ENCODE results near the gene PLSCR1.
"Not testable (repeated sequence)": the region's sequence is repeated elsewhere in the genome, so short reads cannot be mapped to it uniquely, and the experiment has no call there.

The PLSCR1 gene

GRCh38 chr3:146513386-146514051 lies 30.9 kb downstream of the PLSCR1 start:
- no peak for DNase-seq (ENCODE audit: low read depth)

GRCh38 chr3:146511402-146512134 lies 32.8 kb downstream of the PLSCR1 start:
- no peak for DNase-seq (ENCODE audit: low read depth)

GRCh38 chr3:146507331-146508120 lies 36.9 kb downstream of the PLSCR1 start:
- DNase-seq (ENCODE audit: low read depth): no peak

GRCh38 chr3:146505516-146505915 lies 38.9 kb downstream of the PLSCR1 start:
- no peak for DNase-seq (ENCODE audit: low read depth)

GRCh38 chr3:146504498-146505197 lies 39.8 kb downstream of the PLSCR1 start:
- DNase-seq (ENCODE audit: low read depth): no peak

- DNase-seq (ENCODE audit: low read depth): no peak
Measured at GRCh38 chr3:146503461-146504202, 40.8 kb downstream of the PLSCR1 start.

- DNase-seq (ENCODE audit: low read depth): no peak
Measured at GRCh38 chr3:146502887-146503460, 41.4 kb downstream of the PLSCR1 start.

- no peak for DNase-seq (ENCODE audit: low read depth)
Measured at GRCh38 chr3:146501752-146502151, 42.7 kb downstream of the PLSCR1 start.

- no peak for DNase-seq (ENCODE audit: low read depth)
Measured at GRCh38 chr3:146499701-146500100, 44.7 kb downstream of the PLSCR1 start.

- no peak for DNase-seq (ENCODE audit: low read depth)
Measured at GRCh38 chr3:146498002-146498736, 46.2 kb downstream of the PLSCR1 start.

GRCh38 chr3:146497145-146497843 lies 47.1 kb downstream of the PLSCR1 start:
- not testable (repeated sequence) for DNase-seq (ENCODE audit: low read depth)

GRCh38 chr3:146496726-146497125 lies 47.7 kb downstream of the PLSCR1 start:
- no peak for DNase-seq (ENCODE audit: low read depth)

- DNase-seq (ENCODE audit: low read depth): no peak
Measured at GRCh38 chr3:146496251-146496650, 48.2 kb downstream of the PLSCR1 start.

- no peak for DNase-seq (ENCODE audit: low read depth)
Measured at GRCh38 chr3:146493761-146494160, 50.6 kb downstream of the PLSCR1 start.

- no peak for DNase-seq (ENCODE audit: low read depth)
Measured at GRCh38 chr3:146493221-146493620, 51.2 kb downstream of the PLSCR1 start.

GRCh38 chr3:146491303-146491702 lies 53.1 kb downstream of the PLSCR1 start:
- no peak for DNase-seq (ENCODE audit: low read depth)

GRCh38 chr3:146485297-146485696 lies 59.1 kb downstream of the PLSCR1 start:
- DNase-seq (ENCODE audit: low read depth): no peak

GRCh38 chr3:146476094-146476740 lies 68.2 kb downstream of the PLSCR1 start:
- no peak for DNase-seq (ENCODE audit: low read depth)

GRCh38 chr3:146474976-146475375 lies 69.4 kb downstream of the PLSCR1 start:
- not testable (repeated sequence) for DNase-seq (ENCODE audit: low read depth)
